ENCODE data around the gene ENTPD7.

The ENTPD7 gene

DNA sequence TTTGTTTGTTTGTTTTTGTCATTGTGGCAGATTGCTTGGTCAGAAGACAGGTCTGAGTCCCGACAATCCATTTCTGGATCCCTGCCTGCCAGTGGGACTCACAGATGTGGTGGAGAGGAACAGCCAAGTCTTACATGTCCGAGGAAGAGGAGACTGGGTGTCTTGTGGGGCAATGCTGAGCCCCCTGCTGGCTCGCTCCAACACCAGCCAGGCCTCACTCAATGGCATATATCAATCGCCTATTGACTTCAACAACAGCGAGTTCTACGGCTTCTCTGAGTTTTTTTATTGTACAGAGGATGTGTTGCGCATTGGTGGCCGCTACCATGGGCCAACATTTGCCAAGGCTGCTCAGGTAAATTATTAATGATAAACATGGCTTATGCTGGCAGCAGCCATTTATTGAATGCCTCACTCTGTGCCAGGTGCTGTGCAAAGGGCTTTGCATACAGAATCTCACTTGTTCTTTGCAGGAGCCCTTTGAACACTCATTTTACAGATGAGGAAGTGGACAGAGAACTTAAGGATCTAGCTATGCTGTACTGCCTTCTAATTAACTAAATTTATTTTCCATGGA, 39.3 kb downstream of the ENTPD7 start:
- no peak for DNase-seq (ENCODE audit: low spot score)
- H3K36me3 ChIP-seq (replicated peaks in 1 of 2; ENCODE audit: control insufficient read depth in 2 of 2, insufficient read depth in 2 of 2, low read length in 2 of 2): peaks cover 16 to 66% of the 10 kb centered on the region in 2 donors

DNA sequence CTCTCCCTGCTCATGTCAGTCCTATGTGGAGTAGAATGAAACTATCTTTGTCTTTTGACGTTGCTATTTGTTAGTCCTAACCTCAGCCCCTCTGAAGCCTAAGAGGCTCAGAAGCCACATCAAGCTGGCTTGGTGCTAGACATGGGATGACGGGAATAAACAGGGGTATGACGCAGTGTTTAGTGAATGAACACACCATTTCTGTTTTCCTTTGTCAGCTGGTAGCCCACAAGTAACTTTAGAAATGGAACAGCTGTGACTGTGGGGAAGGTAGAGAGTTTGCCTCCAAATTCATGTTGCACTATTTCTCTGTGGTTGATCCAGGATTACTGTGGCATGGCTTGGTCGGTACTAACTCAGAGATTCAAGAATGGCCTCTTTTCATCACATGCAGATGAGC, 41.3 kb downstream of the ENTPD7 start:
- Histone ChIP-seq H2BK5ac (ENCODE audit: low read length) (no peak overlapping the region), H4K8ac (ENCODE audit: low read depth, low read length) (no peak overlapping the region), H3K27ac (replicated peaks; ENCODE audit: low read length) (no peak overlapping the region), H3K9ac (ENCODE audit: low read depth, low read length, poor library complexity) (no peak overlapping the region), H3K27me3 (ENCODE audit: control insufficient read depth in 3 of 3, insufficient read depth in 3 of 3, low read depth in 1 of 3, low read length in 3 of 3) (no peaks in the 10 kb centered on the region), H3K36me3 (replicated peaks in 1 of 2; ENCODE audit: control insufficient read depth in 2 of 2, insufficient read depth in 2 of 2, low read length in 2 of 2) (peaks cover 18 to 86% of the 10 kb centered on the region in 2 donors), H3K4me1 (ENCODE audit: control insufficient read depth in 2 of 2, insufficient read depth in 1 of 2, low read depth in 1 of 2, low read length in 2 of 2) (no peaks in the 10 kb centered on the region), H2AK5ac (ENCODE audit: low read depth, low read length) (no peak overlapping the region), H2AFZ (ENCODE audit: low read length) (no peak overlapping the region), H2BK15ac (ENCODE audit: low read length) (no peak overlapping the region), H3K23ac (ENCODE audit: low read depth, low read length, poor library complexity) (no peak overlapping the region), H3K4ac (ENCODE audit: low read length) (no peak overlapping the region), H3K9me3 (replicated peaks in 1 of 2; ENCODE audit: control insufficient read depth in 2 of 2, insufficient read depth in 1 of 2, low read depth in 1 of 2, low read length in 2 of 2) (no peaks in the 10 kb centered on the region), H3K79me1 (ENCODE audit: low read depth, low read length) (peaks cover 2% of the 10 kb centered on the region), H3K18ac (ENCODE audit: low read length) (no peak overlapping the region), H3K4me2 (ENCODE audit: insufficient read depth, low read length, poor library complexity, severe bottlenecking) (no peak overlapping the region), H2BK12ac (ENCODE audit: low read length) (no peak overlapping the region), H4K91ac (ENCODE audit: low read depth, low read length, poor library complexity) (no peak overlapping the region), H2BK120ac (ENCODE audit: low read depth, low read length) (no peak overlapping the region), H3K4me3 (ENCODE audit: low read length in 2 of 2) (no peak overlapping the region), H3K14ac (ENCODE audit: low read length) (no peak overlapping the region)
- DNase-seq (ENCODE audit: low spot score): no peak
- no CpG with 5 or more reads among the region's 4 CpGs for WGBS, 2 donors (ENCODE audit: extremely low coverage in 2 of 2, insufficient read length in 2 of 2, insufficient replicate concordance in 1 of 2)

More for the DNA sequence above, 39.3 kb downstream of the ENTPD7 start:
- H3K4ac ChIP-seq (ENCODE audit: low read length): no peak overlapping the region
- no peak overlapping the region for H2BK15ac ChIP-seq (ENCODE audit: low read length)
- H3K18ac ChIP-seq (ENCODE audit: low read length): no peak overlapping the region
- no peaks in the 10 kb centered on the region for H3K79me1 ChIP-seq (ENCODE audit: low read depth, low read length)
- no peak overlapping the region for H3K4me3 ChIP-seq (ENCODE audit: low read length in 2 of 2)
- no peaks in the 10 kb centered on the region for H3K27me3 ChIP-seq (ENCODE audit: control insufficient read depth in 3 of 3, insufficient read depth in 3 of 3, low read depth in 1 of 3, low read length in 3 of 3)
- no peak overlapping the region for H4K91ac ChIP-seq (ENCODE audit: low read depth, low read length, poor library complexity)
- no peaks in the 10 kb centered on the region for H3K9me3 ChIP-seq (replicated peaks in 1 of 2; ENCODE audit: control insufficient read depth in 2 of 2, insufficient read depth in 1 of 2, low read depth in 1 of 2, low read length in 2 of 2)
- H3K23ac ChIP-seq (ENCODE audit: low read depth, low read length, poor library complexity): no peak overlapping the region
- H3K27ac ChIP-seq (replicated peaks; ENCODE audit: low read length): no peak overlapping the region
- no peak overlapping the region for H4K8ac ChIP-seq (ENCODE audit: low read depth, low read length)
- no peak overlapping the region for H2BK12ac ChIP-seq (ENCODE audit: low read length)
- H2BK120ac ChIP-seq (ENCODE audit: low read depth, low read length): no peak overlapping the region
- no peak overlapping the region for H2AFZ ChIP-seq (ENCODE audit: low read length)
- H3K4me2 ChIP-seq (ENCODE audit: insufficient read depth, low read length, poor library complexity, severe bottlenecking): no peak overlapping the region
- WGBS, 2 donors (ENCODE audit: extremely low coverage in 2 of 2, insufficient read length in 2 of 2, insufficient replicate concordance in 1 of 2): no CpG with 5 or more reads among the region's 8 CpGs
- no peak overlapping the region for H3K9ac ChIP-seq (ENCODE audit: low read depth, low read length, poor library complexity)
- H3K4me1 ChIP-seq (ENCODE audit: control insufficient read depth in 2 of 2, insufficient read depth in 1 of 2, low read depth in 1 of 2, low read length in 2 of 2): no peaks in the 10 kb centered on the region
- H2AK5ac ChIP-seq (ENCODE audit: low read depth, low read length): no peak overlapping the region
- H2BK5ac ChIP-seq (ENCODE audit: low read length): no peak overlapping the region
- H3K14ac ChIP-seq (ENCODE audit: low read length): no peak overlapping the region

DNA sequence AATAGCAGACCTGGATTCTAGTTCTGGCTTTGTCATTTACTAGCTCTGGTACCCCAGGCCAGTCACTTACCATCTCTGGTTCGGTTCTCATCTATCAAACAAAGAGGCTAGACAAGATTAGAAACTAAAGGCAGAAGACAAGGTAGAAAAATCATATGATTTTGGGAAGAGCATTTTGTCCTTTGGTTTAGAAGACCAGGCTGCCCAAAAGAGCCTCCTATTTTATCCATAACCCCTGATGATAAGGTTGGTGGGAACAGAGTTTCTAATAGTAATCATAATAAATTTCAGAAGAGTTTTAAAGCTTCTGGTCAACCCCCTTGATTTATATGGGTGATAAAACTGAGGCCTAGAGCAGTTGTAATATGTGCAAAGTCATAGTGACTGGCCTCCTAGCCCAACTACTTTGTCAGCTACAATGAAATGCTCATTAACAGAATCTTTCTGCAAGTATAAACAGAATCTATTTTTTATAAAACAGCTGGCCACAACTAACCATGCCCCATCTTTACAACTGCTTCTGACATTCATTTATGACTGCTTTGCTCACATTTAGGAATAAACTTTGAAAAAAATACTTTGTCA, 49.2 kb downstream of the ENTPD7 start:
- H2BK12ac ChIP-seq (ENCODE audit: low read length): no peak overlapping the region
- H3K23ac ChIP-seq (ENCODE audit: low read depth, low read length, poor library complexity): no peak overlapping the region
- no peaks in the 10 kb centered on the region for H3K27me3 ChIP-seq (ENCODE audit: control insufficient read depth in 3 of 3, insufficient read depth in 3 of 3, low read depth in 1 of 3, low read length in 3 of 3)
- no peaks in the 10 kb centered on the region for H3K9me3 ChIP-seq (replicated peaks in 1 of 2; ENCODE audit: control insufficient read depth in 2 of 2, insufficient read depth in 1 of 2, low read depth in 1 of 2, low read length in 2 of 2)
- no peaks in the 10 kb centered on the region for H3K4me1 ChIP-seq (ENCODE audit: control insufficient read depth in 2 of 2, insufficient read depth in 1 of 2, low read depth in 1 of 2, low read length in 2 of 2)
- no peak overlapping the region for H2BK15ac ChIP-seq (ENCODE audit: low read length)
- H3K36me3 ChIP-seq (replicated peaks in 1 of 2; ENCODE audit: control insufficient read depth in 2 of 2, insufficient read depth in 2 of 2, low read length in 2 of 2): peaks cover 8 to 96% of the 10 kb centered on the region in 2 donors
- H3K27ac ChIP-seq (replicated peaks; ENCODE audit: low read length): no peak overlapping the region
- H2BK120ac ChIP-seq (ENCODE audit: low read depth, low read length): no peak overlapping the region
- DNase-seq (ENCODE audit: low spot score): no peak
- no CpG with 5 or more reads among the region's 1 CpG for WGBS, 2 donors (ENCODE audit: extremely low coverage in 2 of 2, insufficient read length in 2 of 2, insufficient replicate concordance in 1 of 2)
- H3K9ac ChIP-seq (ENCODE audit: low read depth, low read length, poor library complexity): no peak overlapping the region
- H3K4ac ChIP-seq (ENCODE audit: low read length): no peak overlapping the region
- no peak overlapping the region for H2BK5ac ChIP-seq (ENCODE audit: low read length)
- H3K4me2 ChIP-seq (ENCODE audit: insufficient read depth, low read length, poor library complexity, severe bottlenecking): no peak overlapping the region
- no peak overlapping the region for H4K91ac ChIP-seq (ENCODE audit: low read depth, low read length, poor library complexity)
- H2AK5ac ChIP-seq (ENCODE audit: low read depth, low read length): no peak overlapping the region
- H4K8ac ChIP-seq (ENCODE audit: low read depth, low read length): no peak overlapping the region
- no peak overlapping the region for H3K4me3 ChIP-seq (ENCODE audit: low read length in 2 of 2)
- no peak overlapping the region for H2AFZ ChIP-seq (ENCODE audit: low read length)
- H3K18ac ChIP-seq (ENCODE audit: low read length): no peak overlapping the region
- H3K14ac ChIP-seq (ENCODE audit: low read length): no peak overlapping the region
- H3K79me1 ChIP-seq (ENCODE audit: low read depth, low read length): peaks cover 2% of the 10 kb centered on the region

DNA sequence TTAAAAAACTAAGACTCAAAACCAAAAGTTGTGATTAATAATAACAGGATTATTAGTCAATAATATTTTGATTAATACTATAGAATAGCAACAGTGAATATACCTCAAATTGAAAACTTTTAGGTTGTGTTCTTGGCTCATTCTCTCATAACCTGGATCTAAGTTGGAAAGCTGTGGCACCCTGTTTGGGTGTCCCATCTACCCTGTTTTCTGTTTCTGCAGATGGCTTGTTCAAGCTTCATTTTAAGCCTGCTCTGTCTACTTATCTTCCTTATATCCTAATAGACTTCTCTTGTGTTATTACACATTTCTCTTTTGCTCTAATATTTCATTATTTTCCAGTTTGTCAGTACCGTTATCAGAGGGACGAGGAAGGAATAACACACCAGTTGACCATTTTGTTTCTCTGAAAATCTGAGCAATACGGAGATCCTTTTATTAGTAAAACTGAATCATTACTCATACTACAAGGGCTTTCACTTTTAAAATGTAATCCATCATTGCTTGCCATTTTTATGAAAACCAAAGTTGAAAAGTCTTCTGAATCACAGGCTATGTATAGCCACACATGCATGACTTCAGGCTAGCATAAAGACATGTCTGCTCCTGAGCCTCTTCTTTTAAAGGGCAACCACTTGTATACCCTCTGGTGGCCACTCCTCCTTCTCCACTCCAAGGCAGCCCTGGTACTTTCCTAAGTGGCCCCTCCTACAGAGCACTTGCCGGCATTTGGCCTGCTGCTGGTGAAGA, 50.3 kb downstream of the ENTPD7 start:
- H3K14ac ChIP-seq (ENCODE audit: low read length): no peak overlapping the region
- no peak overlapping the region for H2BK12ac ChIP-seq (ENCODE audit: low read length)
- H2BK120ac ChIP-seq (ENCODE audit: low read depth, low read length): no peak overlapping the region
- no peak overlapping the region for H4K91ac ChIP-seq (ENCODE audit: low read depth, low read length, poor library complexity)
- no peak overlapping the region for H3K9ac ChIP-seq (ENCODE audit: low read depth, low read length, poor library complexity)
- no peak overlapping the region for H2BK5ac ChIP-seq (ENCODE audit: low read length)
- no peak overlapping the region for H3K23ac ChIP-seq (ENCODE audit: low read depth, low read length, poor library complexity)
- no peak for DNase-seq (ENCODE audit: low spot score)
- H3K36me3 ChIP-seq (replicated peaks in 1 of 2; ENCODE audit: control insufficient read depth in 2 of 2, insufficient read depth in 2 of 2, low read length in 2 of 2): peaks cover 8 to 96% of the 10 kb centered on the region in 2 donors
- no peak overlapping the region for H2AK5ac ChIP-seq (ENCODE audit: low read depth, low read length)
- no CpG with 5 or more reads among the region's 4 CpGs for WGBS, 2 donors (ENCODE audit: extremely low coverage in 2 of 2, insufficient read length in 2 of 2, insufficient replicate concordance in 1 of 2)
- H3K27ac ChIP-seq (replicated peaks; ENCODE audit: low read length): no peak overlapping the region
- H3K4me2 ChIP-seq (ENCODE audit: insufficient read depth, low read length, poor library complexity, severe bottlenecking): no peak overlapping the region
- no peak overlapping the region for H4K8ac ChIP-seq (ENCODE audit: low read depth, low read length)
- H2AFZ ChIP-seq (ENCODE audit: low read length): no peak overlapping the region
- no peaks in the 10 kb centered on the region for H3K9me3 ChIP-seq (replicated peaks in 1 of 2; ENCODE audit: control insufficient read depth in 2 of 2, insufficient read depth in 1 of 2, low read depth in 1 of 2, low read length in 2 of 2)
- no peak overlapping the region for H3K18ac ChIP-seq (ENCODE audit: low read length)
- no peaks in the 10 kb centered on the region for H3K27me3 ChIP-seq (ENCODE audit: control insufficient read depth in 3 of 3, insufficient read depth in 3 of 3, low read depth in 1 of 3, low read length in 3 of 3)
- no peak overlapping the region for H2BK15ac ChIP-seq (ENCODE audit: low read length)
- H3K4me1 ChIP-seq (ENCODE audit: control insufficient read depth in 2 of 2, insufficient read depth in 1 of 2, low read depth in 1 of 2, low read length in 2 of 2): no peaks in the 10 kb centered on the region
- H3K4me3 ChIP-seq (ENCODE audit: low read length in 2 of 2): no peak overlapping the region
- no peak overlapping the region for H3K4ac ChIP-seq (ENCODE audit: low read length)
- no peaks in the 10 kb centered on the region for H3K79me1 ChIP-seq (ENCODE audit: low read depth, low read length)

All from neuronal stem cell (in vitro differentiated cells).